Gastroesophageal sphincter (tissue), 3 donors: ENCODE results near the gene ECI1.

Experiments used
- CTCF ChIP-seq, 4 experiments: fragments of 200-600 bp in 2 of 4; fragments of 450-650 bp in 2 of 4; sonication (generic) in 1 of 4; IDR thresholded peaks; one replicate each; pipeline ENCODE4 v1.5.1; 2017 to 2019; ENCODE audit warnings: antibody characterized with exemption in 4 of 4, mild to moderate bottlenecking in 2 of 4, moderate library complexity in 2 of 4
- EP300 ChIP-seq: sonication (generic); formaldehyde crosslinking; IDR thresholded peaks from one replicate; pipeline ENCODE4 v1.6.1; 2017; ENCODE audit warnings: antibody characterized with exemption, mild to moderate bottlenecking
- POLR2A ChIP-seq, 2 donors: fragments of 450-650 bp; IDR thresholded peaks; one replicate each; pipeline ENCODE4 v1.6.1; 2017; ENCODE audit warnings: antibody characterized with exemption in 2 of 2, mild to moderate bottlenecking in 2 of 2, moderate library complexity in 1 of 2
- POLR2AphosphoS5 ChIP-seq: sonication (generic); formaldehyde crosslinking; IDR thresholded peaks from one replicate; pipeline ENCODE4 v1.6.1; 2017; ENCODE audit warnings: antibody characterized with exemption

DNA sequence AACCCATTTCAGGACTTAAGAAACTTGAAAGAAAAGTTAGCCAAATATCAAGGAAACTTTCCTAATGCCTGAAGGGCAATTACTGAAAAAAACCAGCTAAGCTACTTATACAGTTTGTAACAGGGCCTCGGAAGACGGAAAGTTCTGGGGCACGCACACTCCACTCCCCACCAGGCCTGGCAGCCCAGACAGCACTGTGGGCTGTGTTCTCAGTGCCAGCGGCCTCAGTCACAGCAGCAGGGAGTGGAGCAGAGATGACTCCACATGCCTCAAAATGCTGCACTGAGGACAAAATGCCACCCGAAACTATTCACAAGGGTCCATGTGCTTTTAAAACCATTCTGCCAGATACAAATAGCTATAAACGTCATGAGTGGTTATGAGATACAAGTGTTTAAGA, 6.3 kb upstream of the ECI1 start:
- TF ChIP-seq CTCF (IDR thresholded peaks at IDR 0.05) (no peak), POLR2A (IDR thresholded peaks at IDR 0.05) (no peak), EP300 (no peak), POLR2AphosphoS5 (no peak)
